Trophoblast cell (in vitro differentiated cells and primary cell): ENCODE measurements around the gene PTCD1.

Experiments
- DNase-seq, 2 donors: peaks; one replicate each; pipeline ENCODE4 v3.0.0-alpha.2; 2016
- H2AFZ ChIP-seq: 2 replicates; pipeline ENCODE4 v1.6.1; 2013; ENCODE audit warnings: low read length, moderate library complexity, mild to moderate bottlenecking; ENCODE audit not compliant: insufficient read depth, poor library complexity
- H2AK5ac ChIP-seq: 2 replicates; pipeline ENCODE4 v1.6.1; 2013; ENCODE audit warnings: mild to moderate bottlenecking, low read length
- H2BK120ac ChIP-seq: 2 replicates; pipeline ENCODE4 v1.6.1; 2013; ENCODE audit warnings: low read length, mild to moderate bottlenecking, moderate library complexity; ENCODE audit not compliant: insufficient read depth, poor library complexity
- H2BK12ac ChIP-seq: 2 replicates; pipeline ENCODE4 v1.6.1; 2013; ENCODE audit warnings: mild to moderate bottlenecking, low read length, moderate library complexity
- H2BK5ac ChIP-seq: 2 replicates; pipeline ENCODE4 v1.6.1; 2013; ENCODE audit warnings: low read length, low read depth, moderate library complexity, mild to moderate bottlenecking; ENCODE audit not compliant: poor library complexity
- H3K14ac ChIP-seq: 2 replicates; pipeline ENCODE4 v1.6.1; 2013; ENCODE audit warnings: mild to moderate bottlenecking, low read length
- H3K18ac ChIP-seq: 2 replicates; pipeline ENCODE4 v1.6.1; 2013; ENCODE audit warnings: mild to moderate bottlenecking, low read length
- H3K23ac ChIP-seq: 2 replicates; pipeline ENCODE4 v1.6.1; 2013; ENCODE audit warnings: low read length
- H3K27ac ChIP-seq: 2 replicates; pipeline ENCODE4 v1.5.1; 2013; ENCODE audit warnings: low read depth, mild to moderate bottlenecking, inconsistent platforms, low read length, moderate library complexity
- H3K27me3 ChIP-seq: 2 replicates; pipeline ENCODE4 v1.6.1; 2013; ENCODE audit warnings: inconsistent platforms, mild to moderate bottlenecking, low read length, moderate library complexity; ENCODE audit not compliant: insufficient read depth
- H3K36me3 ChIP-seq, 2 experiments: 1 replicate in 1 of 2; 2 replicates in 1 of 2; pipeline ENCODE4 v1.6.1; 2013; ENCODE audit warnings: low read length in 2 of 2, mild to moderate bottlenecking in 2 of 2, moderate library complexity in 1 of 2; ENCODE audit not compliant: insufficient read depth in 2 of 2, control insufficient read depth in 1 of 2
- H3K4ac ChIP-seq: 2 replicates; pipeline ENCODE4 v1.6.1; 2013; ENCODE audit warnings: low read depth, mild to moderate bottlenecking, low read length, moderate library complexity
- H3K4me1 ChIP-seq, 2 experiments: 1 replicate in 1 of 2; 2 replicates in 1 of 2; pipeline ENCODE4 v1.6.1; 2013; ENCODE audit warnings: low read length in 2 of 2, mild to moderate bottlenecking in 2 of 2, moderate library complexity in 1 of 2; ENCODE audit not compliant: insufficient read depth in 2 of 2, control insufficient read depth in 1 of 2
- H3K4me2 ChIP-seq: 2 replicates; pipeline ENCODE4 v1.6.1; 2013; ENCODE audit warnings: inconsistent platforms, mild to moderate bottlenecking, low read length, moderate library complexity
- H3K4me3 ChIP-seq: 2 replicates; pipeline ENCODE4 v1.5.1; 2013; ENCODE audit warnings: mild to moderate bottlenecking, low read depth, low read length, inconsistent platforms
- H3K79me1 ChIP-seq: one replicate; pipeline ENCODE4 v1.6.1; 2013; ENCODE audit warnings: low read length
- H3K79me2 ChIP-seq: 2 replicates; pipeline ENCODE4 v1.6.1; 2013; ENCODE audit warnings: low read length, mild to moderate bottlenecking; ENCODE audit not compliant: control insufficient read depth, insufficient read depth, poor library complexity
- H3K9ac ChIP-seq: 2 replicates; pipeline ENCODE4 v1.6.1; 2013; ENCODE audit warnings: mild to moderate bottlenecking, low read length
- H3K9me3 ChIP-seq: 2 replicates; pipeline ENCODE4 v1.6.1; 2013; ENCODE audit warnings: low read depth, mild to moderate bottlenecking, control low read depth, inconsistent platforms, low read length; ENCODE audit not compliant: insufficient read depth
- H4K12ac ChIP-seq: 2 replicates; pipeline ENCODE4 v1.6.1; 2013; ENCODE audit warnings: low read depth, mild to moderate bottlenecking, low read length, moderate library complexity
- H4K8ac ChIP-seq: 2 replicates; pipeline ENCODE4 v1.6.1; 2013; ENCODE audit warnings: low read depth, mild to moderate bottlenecking, low read length, moderate library complexity
- H4K91ac ChIP-seq: one replicate; pipeline ENCODE4 v1.6.1; 2013; ENCODE audit warnings: low read depth, mild to moderate bottlenecking, low read length, moderate library complexity
- WGBS: extraction: QIAGEN DNeasy Blood & Tissue Kit; methylation state at CpG from one replicate; pipeline ENCODE4 v1.1.7; 2013; ENCODE audit warnings: missing lambda C conversion rate; ENCODE audit not compliant: insufficient read length, insufficient coverage; ENCODE audit errors: extremely low coverage; 5-methylcytosine and 5-hydroxymethylcytosine counted together

Gene PTCD1

GRCh38 chr7:99473315-99473596 is 34.7 kb upstream of the PTCD1 start:
- Histone ChIP-seq H3K4ac (peak overlapping the region; percentile 7), H3K36me3 (peaks cover 5 to 12% of the 10 kb centered on the region in 2 experiments), H3K9me3 (no peaks in the 10 kb centered on the region), H2BK5ac (no peak overlapping the region), H3K4me3 (peak overlapping the region; percentile 94), H2AK5ac (no peak overlapping the region), H3K14ac (no peak overlapping the region), H3K27ac (peak overlapping the region; percentile 63), H3K4me2 (peak overlapping the region; percentile 98), H3K23ac (peak overlapping the region; percentile 69), H3K79me1 (peaks cover 7% of the 10 kb centered on the region), H2BK120ac (no peak overlapping the region), H3K18ac (no peak overlapping the region), H4K91ac (peak overlapping the region; percentile 81), H3K9ac (peak overlapping the region; percentile 89), H3K79me2 (peaks cover 8% of the 10 kb centered on the region), H3K27me3 (no peaks in the 10 kb centered on the region), H4K12ac (peak overlapping the region; percentile 96), H4K8ac (no peak overlapping the region), H2BK12ac (no peak overlapping the region), H2AFZ (peak overlapping the region; percentile 99), H3K4me1 (peaks cover 0 to 5% of the 10 kb centered on the region in 2 experiments)
- no CpG with 5 or more reads among the region's 7 CpGs for WGBS
- peak; percentile 21 to 59 for DNase-seq

GRCh38 chr7:99472561-99473314 is 34.1 kb upstream of the PTCD1 start, which contains the start of gene ZNF789:
Gene ZNF789 (plus strand): TSS chr7:99472890. CDS start chr7:99476457, 3,567 bp downstream.
- H4K12ac ChIP-seq: peak within 1 kb of the TSS; percentile 96
- peak within 1 kb of the TSS; percentile 78 for H3K18ac ChIP-seq
- peak within 1 kb of the TSS; percentile 80 for H3K4ac ChIP-seq
- no peaks in the 10 kb centered on the region for H3K27me3 ChIP-seq
- peak within 1 kb of the TSS; percentile 57 for H2BK120ac ChIP-seq
- peak within 1 kb of the TSS; percentile 47 for H2AK5ac ChIP-seq
- peak within 1 kb of the TSS; percentile 69 for H3K23ac ChIP-seq
- peak within 1 kb of the TSS; percentile 99 for H2AFZ ChIP-seq
- no CpG with 5 or more reads among the region's 56 CpGs for WGBS
- peaks cover 0 to 5% of the 10 kb centered on the region in 2 experiments for H3K4me1 ChIP-seq
- peak within 1 kb of the TSS; percentile 81 for H4K91ac ChIP-seq
- no peaks in the 10 kb centered on the region for H3K9me3 ChIP-seq
- peaks cover 8% of the 10 kb centered on the region for H3K79me2 ChIP-seq
- peak within 1 kb of the TSS; percentile 74 for H2BK5ac ChIP-seq
- DNase-seq: peak; percentile 98
- H3K27ac ChIP-seq: peak within 1 kb of the TSS; percentile 76
- H4K8ac ChIP-seq: peak within 1 kb of the TSS; percentile 93
- peak within 1 kb of the TSS; percentile 89 for H3K9ac ChIP-seq
- H3K36me3 ChIP-seq: peaks cover 3 to 10% of the 10 kb centered on the region in 2 experiments
- no peak within 1 kb of the TSS for H2BK12ac ChIP-seq
- H3K4me3 ChIP-seq: peak within 1 kb of the TSS; percentile 94
- peaks cover 7% of the 10 kb centered on the region for H3K79me1 ChIP-seq
- H3K4me2 ChIP-seq: peak within 1 kb of the TSS; percentile 98
- H3K14ac ChIP-seq: peak within 1 kb of the TSS; percentile 89

- Histone ChIP-seq H3K79me1 (peaks cover 18% of the 10 kb centered on the region), H3K4ac (no peak overlapping the region), H3K36me3 (peaks cover 0 to under 1% of the 10 kb centered on the region in 2 experiments), H3K23ac (no peak overlapping the region), H3K4me1 (peaks cover 0 to 10% of the 10 kb centered on the region in 2 experiments), H3K9ac (no peak overlapping the region), H3K4me2 (no peak overlapping the region), H2AFZ (no peak overlapping the region), H2AK5ac (no peak overlapping the region), H2BK5ac (no peak overlapping the region), H3K79me2 (peaks cover 17% of the 10 kb centered on the region), H3K27ac (no peak overlapping the region), H2BK12ac (no peak overlapping the region), H3K9me3 (no peaks in the 10 kb centered on the region), H3K4me3 (no peak overlapping the region), H2BK120ac (no peak overlapping the region), H3K27me3 (no peaks in the 10 kb centered on the region), H3K14ac (no peak overlapping the region), H3K18ac (no peak overlapping the region), H4K91ac (no peak overlapping the region), H4K8ac (no peak overlapping the region), H4K12ac (no peak overlapping the region)
- no peak for DNase-seq
- no CpG with 5 or more reads among the region's 23 CpGs for WGBS
These were observed 30.9 kb upstream of the PTCD1 start for GRCh38 chr7:99469381-99470065.

- peaks cover 17% of the 10 kb centered on the region for H3K79me2 ChIP-seq
- no peak overlapping the region for H3K27ac ChIP-seq
- H3K4me3 ChIP-seq: no peak overlapping the region
- H3K36me3 ChIP-seq: peaks cover 4 to 6% of the 10 kb centered on the region in 2 experiments
- no peak overlapping the region for H3K4ac ChIP-seq
- no peak overlapping the region for H4K8ac ChIP-seq
- no peak overlapping the region for H3K18ac ChIP-seq
- no peaks in the 10 kb centered on the region for H3K27me3 ChIP-seq
- H3K79me1 ChIP-seq: peaks cover 18% of the 10 kb centered on the region
- H2AFZ ChIP-seq: no peak overlapping the region
- H2AK5ac ChIP-seq: peak overlapping the region; percentile 44
- H3K4me1 ChIP-seq: peaks cover 0 to 6% of the 10 kb centered on the region in 2 experiments
- no peak overlapping the region for H4K12ac ChIP-seq
- no peak overlapping the region for H4K91ac ChIP-seq
- no peak overlapping the region for H3K9ac ChIP-seq
- no peak overlapping the region for H2BK5ac ChIP-seq
- H2BK12ac ChIP-seq: no peak overlapping the region
- H3K4me2 ChIP-seq: no peak overlapping the region
- no peak overlapping the region for H3K14ac ChIP-seq
- WGBS: no CpG with 5 or more reads among the region's 29 CpGs
- no peak for DNase-seq
- no peak overlapping the region for H3K23ac ChIP-seq
- no peaks in the 10 kb centered on the region for H3K9me3 ChIP-seq
- H2BK120ac ChIP-seq: no peak overlapping the region
These were observed 29.8 kb upstream of the PTCD1 start for GRCh38 chr7:99468336-99468918.
